ENCODE data around the gene MYH9.

- no peak for TF ChIP-seq CTCF (IDR thresholded peaks at IDR 0.05)
- TF ChIP-seq POLR2AphosphoS5 (IDR thresholded peaks at IDR 0.05; ENCODE audit: low read depth, low read length), result no peak; the same call in none of the 2 replicates
- no peak for TF ChIP-seq REST (IDR thresholded peaks at IDR 0.05; ENCODE audit: insufficient read depth in 1 of 2, low read depth in 2 of 2, low read length in 1 of 2)
- TF ChIP-seq SIN3A (IDR thresholded peaks at IDR 0.05; ENCODE audit: borderline replicate concordance, insufficient read depth, low read depth, low read length), result 0 out of 2 replicates have a peak, but pooled peaks have one; percentile 47
Observed at GRCh38 chr22:36387959-36388726, at the start of gene MYH9.

All from Panc1 (cell line).